Measurements from ENCODE around the gene FIP1L1. TPM values are rescaled to one million over a fixed set of nuclear protein-coding genes. Genes with fewer than 3 reads are reported as not detected.

FIP1L1 gene
- total RNA-seq, 4 donors from 2014 or later, result 42.8 to 59.1 (median 49.6) TPM

- TF ChIP-seq POLR2A (IDR thresholded peaks at IDR 0.05), result no peak
- no peak for TF ChIP-seq CTCF (IDR thresholded peaks at IDR 0.05)
- no peak overlapping the region for H3K4me3 ChIP-seq (ENCODE audit: low read depth, poor library complexity, severe bottlenecking)
- 69 to 74% methylated on average over 17 of the region's 17 CpGs for WGBS, 2 donors
- intact Hi-C loops (cut with DNase I; ENCODE audit: low total_unique reads), result no loop called here
- no peak for DNase-seq (ENCODE audit: low spot score in 2 of 2)
These were observed 130.3 kb downstream of the FIP1L1 start for GRCh38 chr4:53507671-53508286.

DNA sequence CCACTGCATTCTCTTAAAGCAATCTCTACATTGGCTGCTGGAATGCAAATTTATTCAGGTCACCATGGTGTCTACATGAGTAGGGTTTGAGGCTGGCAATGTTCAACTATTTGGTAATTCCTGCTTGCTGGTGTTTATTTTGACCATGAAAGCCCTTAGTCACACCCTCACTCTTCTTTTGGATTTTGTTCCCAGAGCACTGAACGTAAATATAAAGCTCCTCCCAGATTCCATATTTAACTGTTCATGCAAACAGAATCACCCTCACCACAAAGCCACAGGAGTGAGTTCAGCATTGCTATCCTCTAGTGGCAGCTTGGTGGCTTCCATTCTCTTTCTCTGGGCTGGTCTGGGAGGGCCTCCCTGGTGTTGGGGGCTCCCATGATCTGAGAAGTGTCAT is 131.0 kb downstream of the FIP1L1 start:
- WGBS, 2 donors, result 65 to 84% methylated on average over 1 of the region's 1 CpG
- DNase-seq (ENCODE audit: low spot score in 2 of 2), result no peak
- TF ChIP-seq CTCF (IDR thresholded peaks at IDR 0.05) (no peak), POLR2A (IDR thresholded peaks at IDR 0.05) (no peak)
- intact Hi-C loops (cut with DNase I; ENCODE audit: low total_unique reads), result no loop called here
- no peak overlapping the region for H3K4me3 ChIP-seq (ENCODE audit: low read depth, poor library complexity, severe bottlenecking)

DNA sequence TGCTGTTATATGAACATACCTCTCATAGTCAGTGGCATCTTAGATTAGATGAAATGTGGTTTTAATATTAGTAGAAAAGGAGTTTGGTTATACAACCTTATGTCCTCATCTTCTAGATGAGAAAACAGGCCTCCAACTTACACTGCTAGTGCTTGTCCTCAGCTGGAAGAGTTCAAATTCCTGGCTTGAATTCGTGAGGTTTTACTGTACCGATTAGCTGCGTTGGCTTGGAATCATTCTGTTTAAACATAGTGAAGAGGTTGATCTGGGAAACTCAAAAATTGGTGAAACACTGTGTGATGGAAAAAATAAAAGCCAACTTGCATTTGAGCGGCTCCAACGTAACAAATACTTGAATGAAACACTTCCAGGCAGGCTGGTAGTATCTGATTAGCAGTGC is 132.9 kb downstream of the FIP1L1 start:
- no peak overlapping the region for H3K4me3 ChIP-seq (ENCODE audit: low read depth, poor library complexity, severe bottlenecking)
- intact Hi-C loops (cut with DNase I; ENCODE audit: low total_unique reads), result no loop called here
- no peak for DNase-seq (ENCODE audit: low spot score in 2 of 2)
- TF ChIP-seq POLR2A (IDR thresholded peaks at IDR 0.05) (no peak), CTCF (IDR thresholded peaks at IDR 0.05) (no peak)
- 20 to 27% methylated on average over 4 to 5 of the region's 5 CpGs for WGBS, 2 donors

Other genes with a start within 250 kb of the FIP1L1 start
- gene SCFD2, start 11.6 kb upstream of the FIP1L1 start, total RNA-seq, result 10 to 100 TPM; 13.6 to 23.3 (median 19.0) TPM
- 10 to 100 TPM; 37.0 to 79.9 (median 49.5) TPM for gene LNX1, start 213.8 kb downstream of the FIP1L1 start, total RNA-seq